Chondrocyte (in vitro differentiated cells): ENCODE results near the gene CCN5. TPM values are rescaled to one million over a fixed set of nuclear protein-coding genes. Genes with fewer than 3 reads are reported as not detected.

Experiments used
- DNase-seq: peaks from one replicate; pipeline ENCODE4 v3.0.0; 2021; ENCODE audit warnings: mixed read lengths, low spot score
- H3K27ac Mint-ChIP-seq: one replicate; pipeline ENCODE4 v1.8.0; 2021; ENCODE audit warnings: mild to moderate bottlenecking, moderate library complexity, mixed read lengths; ENCODE audit not compliant: unreplicated experiment
- H3K27me3 Mint-ChIP-seq: 2 replicates; pipeline ENCODE4 v1.8.0; 2021; ENCODE audit warnings: low read depth, mixed read lengths
- H3K36me3 Mint-ChIP-seq: 2 replicates; pipeline ENCODE4 v1.8.0; 2021; ENCODE audit warnings: low read depth, mixed read lengths
- H3K4me1 Mint-ChIP-seq: 2 replicates; pipeline ENCODE4 v1.8.0; 2021; ENCODE audit warnings: low read depth, mild to moderate bottlenecking, mixed read lengths
- H3K4me3 Mint-ChIP-seq: one replicate; pipeline ENCODE4 v1.8.0; 2021; ENCODE audit warnings: mild to moderate bottlenecking, moderate library complexity, mixed read lengths; ENCODE audit not compliant: unreplicated experiment
- H3K9me3 Mint-ChIP-seq: 2 replicates; pipeline ENCODE4 v1.8.0; 2021; ENCODE audit warnings: low read depth, mixed read lengths
- total RNA-seq: library from RNA; stranded (reverse); gene quantifications from 3 replicates; pipeline ENCODE4 v1.2.1, GENCODE V29; 2021
- TF ChIP-seq, protein P1 (sequence below): fragments of 200-600 bp; sonication (generic); IDR thresholded peaks from 2 replicates; pipeline ENCODE4 v1.5.0; 2021; ENCODE audit warnings: antibody characterized with exemption, mild to moderate bottlenecking, moderate library complexity

Gene CCN5
- total RNA-seq, 1 donor from 2014 or later: 1.7 TPM

GRCh38 chr20:44750081-44750805 lies 35.1 kb downstream of the CCN5 start:
- peaks cover 9% of the 10 kb centered on the region for H3K27me3 Mint-ChIP-seq
- H3K4me3 Mint-ChIP-seq: no peak overlapping the region
- no peak overlapping the region for H3K27ac Mint-ChIP-seq
- no peak for DNase-seq
- no peaks in the 10 kb centered on the region for H3K9me3 Mint-ChIP-seq
- H3K36me3 Mint-ChIP-seq: peaks cover 1% of the 10 kb centered on the region
- H3K4me1 Mint-ChIP-seq: peaks cover 13% of the 10 kb centered on the region
- TF ChIP-seq, protein P1, sequence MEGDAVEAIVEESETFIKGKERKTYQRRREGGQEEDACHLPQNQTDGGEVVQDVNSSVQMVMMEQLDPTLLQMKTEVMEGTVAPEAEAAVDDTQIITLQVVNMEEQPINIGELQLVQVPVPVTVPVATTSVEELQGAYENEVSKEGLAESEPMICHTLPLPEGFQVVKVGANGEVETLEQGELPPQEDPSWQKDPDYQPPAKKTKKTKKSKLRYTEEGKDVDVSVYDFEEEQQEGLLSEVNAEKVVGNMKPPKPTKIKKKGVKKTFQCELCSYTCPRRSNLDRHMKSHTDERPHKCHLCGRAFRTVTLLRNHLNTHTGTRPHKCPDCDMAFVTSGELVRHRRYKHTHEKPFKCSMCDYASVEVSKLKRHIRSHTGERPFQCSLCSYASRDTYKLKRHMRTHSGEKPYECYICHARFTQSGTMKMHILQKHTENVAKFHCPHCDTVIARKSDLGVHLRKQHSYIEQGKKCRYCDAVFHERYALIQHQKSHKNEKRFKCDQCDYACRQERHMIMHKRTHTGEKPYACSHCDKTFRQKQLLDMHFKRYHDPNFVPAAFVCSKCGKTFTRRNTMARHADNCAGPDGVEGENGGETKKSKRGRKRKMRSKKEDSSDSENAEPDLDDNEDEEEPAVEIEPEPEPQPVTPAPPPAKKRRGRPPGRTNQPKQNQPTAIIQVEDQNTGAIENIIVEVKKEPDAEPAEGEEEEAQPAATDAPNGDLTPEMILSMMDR: no peak

- Mint-ChIP-seq H3K36me3 (peaks cover 1% of the 10 kb centered on the region), H3K27ac (no peak overlapping the region)
Measured at GRCh38 chr20:44752099-44752931, 37.1 kb downstream of the CCN5 start.

DNA sequence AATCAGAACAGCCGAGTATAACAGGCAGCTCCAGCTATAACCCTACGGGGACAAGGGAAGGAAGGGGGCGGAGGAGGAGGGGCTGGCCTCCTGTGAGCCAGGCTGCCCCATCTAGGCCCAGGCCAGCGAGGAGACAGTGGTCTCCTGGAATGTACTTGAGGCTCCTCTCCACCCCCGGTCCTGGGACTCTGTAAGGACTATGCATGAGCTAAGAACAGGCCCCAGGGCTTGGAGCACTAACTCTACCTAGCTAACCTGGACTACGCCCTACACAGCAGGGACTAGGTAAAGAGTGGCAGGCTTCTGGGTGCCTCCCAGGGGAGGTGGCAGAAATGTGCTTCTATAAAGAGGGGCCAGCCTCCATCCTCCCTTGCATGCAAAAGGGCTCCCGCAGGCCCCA lies 39.4 kb downstream of the CCN5 start:
- H3K9me3 Mint-ChIP-seq: no peaks in the 10 kb centered on the region
- H3K4me3 Mint-ChIP-seq: no peak overlapping the region
- H3K27ac Mint-ChIP-seq: no peak overlapping the region
- no peaks in the 10 kb centered on the region for H3K4me1 Mint-ChIP-seq
- H3K36me3 Mint-ChIP-seq: peaks cover 1% of the 10 kb centered on the region
- no peak for DNase-seq
- TF ChIP-seq, protein P1: no peak
- H3K27me3 Mint-ChIP-seq: peaks cover 23% of the 10 kb centered on the region

More at GRCh38 chr20:44752099-44752931, 37.1 kb downstream of the CCN5 start:
- Mint-ChIP-seq H3K4me3 (no peak overlapping the region), H3K4me1 (peaks cover 3% of the 10 kb centered on the region), H3K27me3 (peaks cover 14% of the 10 kb centered on the region), H3K9me3 (no peaks in the 10 kb centered on the region)
- TF ChIP-seq, protein P1: no peak
- DNase-seq: no peak

GRCh38 chr20:44756011-44756688 lies 41.0 kb downstream of the CCN5 start:
- Mint-ChIP-seq H3K4me3 (no peak overlapping the region), H3K36me3 (peaks cover 1% of the 10 kb centered on the region), H3K27me3 (peaks cover 29% of the 10 kb centered on the region), H3K4me1 (no peaks in the 10 kb centered on the region), H3K27ac (no peak overlapping the region), H3K9me3 (no peaks in the 10 kb centered on the region)
- TF ChIP-seq, protein P1: no peak
- no peak for DNase-seq

DNA sequence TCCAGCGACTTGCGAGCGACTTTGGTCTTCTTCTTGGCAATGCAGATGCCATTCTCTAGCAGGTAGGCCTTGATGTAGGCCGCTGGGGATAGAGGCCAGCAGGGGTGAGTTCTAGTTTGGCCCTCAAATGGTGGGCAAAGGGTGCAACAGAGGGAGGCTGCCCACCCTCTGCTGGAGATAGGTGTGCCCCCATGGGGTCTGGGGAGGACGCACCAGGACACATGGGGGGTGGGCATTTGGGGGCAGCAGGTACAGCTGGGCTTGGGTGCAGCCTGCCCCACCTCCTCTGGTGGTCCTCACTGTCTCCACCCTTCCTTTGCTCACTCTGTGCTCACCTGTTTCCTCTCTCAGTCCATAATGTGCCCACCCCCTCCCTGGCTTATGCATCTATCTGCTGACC lies 41.8 kb downstream of the CCN5 start:
- H3K27me3 Mint-ChIP-seq: peaks cover 29% of the 10 kb centered on the region
- TF ChIP-seq, protein P1: no peak
- no peak overlapping the region for H3K4me3 Mint-ChIP-seq
- H3K27ac Mint-ChIP-seq: no peak overlapping the region
- H3K4me1 Mint-ChIP-seq: no peaks in the 10 kb centered on the region
- no peaks in the 10 kb centered on the region for H3K36me3 Mint-ChIP-seq
- no peaks in the 10 kb centered on the region for H3K9me3 Mint-ChIP-seq
- DNase-seq: no peak
